ES-I3 (cell line): Measurements from ENCODE around the gene PLEKHG7.

Source experiments
- H3K36me3 ChIP-seq: 2 replicates; pipeline ENCODE4 v1.6.1; 2013; ENCODE audit warnings: mild to moderate bottlenecking, low read length, control low read depth, moderate library complexity; ENCODE audit not compliant: insufficient read depth
- H3K4me1 ChIP-seq: 2 replicates; pipeline ENCODE4 v1.6.1; 2013; ENCODE audit warnings: mild to moderate bottlenecking, control low read depth, low read length; ENCODE audit not compliant: insufficient read depth
- H3K9ac ChIP-seq: 2 replicates; pipeline ENCODE4 v1.6.1; 2013; ENCODE audit warnings: low read depth, mild to moderate bottlenecking, low read length, moderate library complexity
- H3K9me3 ChIP-seq: 2 replicates; pipeline ENCODE4 v1.6.1; 2013; ENCODE audit warnings: mild to moderate bottlenecking, low read length, moderate library complexity; ENCODE audit not compliant: control insufficient read depth, insufficient read depth

Gene PLEKHG7

GRCh38 chr12:92690601-92691000 is 12.2 kb upstream of the PLEKHG7 start:
- Histone ChIP-seq H3K9ac (no peak overlapping the region), H3K9me3 (no peaks in the 10 kb centered on the region), H3K36me3 (no peaks in the 10 kb centered on the region), H3K4me1 (peaks cover 7% of the 10 kb centered on the region; the same call in 1 of the 2 replicates)

DNA sequence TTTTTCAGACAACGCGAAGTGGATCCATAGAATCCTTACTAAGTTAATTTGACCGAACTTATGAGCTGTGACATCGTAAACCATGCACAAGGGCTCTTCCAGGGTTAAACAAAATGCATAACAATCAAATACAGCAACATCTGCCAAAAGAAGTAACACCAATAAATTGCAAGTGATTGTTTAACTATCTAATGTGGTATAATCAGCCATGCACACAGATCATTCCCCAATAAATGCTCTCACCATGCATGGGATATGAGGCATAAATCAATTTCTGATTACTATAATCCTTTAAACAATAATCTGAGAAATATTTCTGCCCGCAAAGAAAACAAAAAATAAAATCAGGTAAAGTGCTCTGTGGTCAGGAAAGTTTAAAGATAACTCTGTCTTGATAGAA is 7.7 kb upstream of the PLEKHG7 start:
- H3K4me1 ChIP-seq: peaks cover 6% of the 10 kb centered on the region; the same call in 1 of the 2 replicates
- no peak overlapping the region for H3K9ac ChIP-seq
- no peaks in the 10 kb centered on the region for H3K36me3 ChIP-seq
- no peaks in the 10 kb centered on the region for H3K9me3 ChIP-seq

GRCh38 chr12:92695577-92695976 is 7.2 kb upstream of the PLEKHG7 start:
- H3K4me1 ChIP-seq: peaks cover under 1% of the 10 kb centered on the region; the same call in 1 of the 2 replicates
- no peaks in the 10 kb centered on the region for H3K9me3 ChIP-seq
- H3K36me3 ChIP-seq: no peaks in the 10 kb centered on the region
- no peak overlapping the region for H3K9ac ChIP-seq

DNA sequence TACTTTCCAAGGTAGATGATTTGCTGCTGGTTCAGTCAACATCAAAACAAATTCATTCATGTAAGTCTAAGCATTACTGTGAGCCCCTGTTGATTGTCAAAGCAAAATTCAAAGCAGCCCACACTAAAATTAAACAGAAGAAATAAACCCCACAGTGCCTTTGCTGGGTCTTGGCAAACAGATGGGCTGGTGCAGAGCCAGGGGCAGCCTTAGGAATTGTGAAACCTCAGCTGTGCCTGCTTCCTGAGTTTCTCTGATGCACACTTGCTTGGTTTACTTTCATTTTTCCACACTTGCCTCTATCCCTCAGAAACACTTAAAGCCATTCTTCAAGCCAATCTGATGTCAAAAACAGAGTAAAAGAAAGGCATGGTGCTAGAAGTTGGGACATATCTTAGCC is 6.6 kb upstream of the PLEKHG7 start:
- Histone ChIP-seq H3K36me3 (no peaks in the 10 kb centered on the region), H3K9ac (no peak overlapping the region), H3K4me1 (no peaks in the 10 kb centered on the region), H3K9me3 (no peaks in the 10 kb centered on the region)

DNA sequence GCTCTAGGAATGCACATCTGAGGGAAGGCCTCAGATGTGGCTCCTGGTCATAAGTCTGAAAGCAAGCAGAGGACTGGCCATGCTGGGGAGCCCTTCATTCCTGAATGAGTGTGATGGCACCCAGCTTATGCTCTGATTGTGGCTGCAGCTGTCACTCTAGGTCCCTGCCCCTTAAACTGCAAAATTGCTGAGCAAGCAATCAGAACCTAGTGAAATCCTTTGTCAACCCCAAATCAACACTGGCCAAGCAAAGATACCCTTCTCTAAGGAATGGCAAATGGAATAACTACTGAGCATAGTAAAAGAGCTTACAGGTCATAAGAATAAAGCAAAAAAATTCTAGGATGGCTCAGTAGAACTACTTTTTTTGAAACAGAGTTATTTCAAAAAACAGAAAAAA is 4.3 kb upstream of the PLEKHG7 start:
- Histone ChIP-seq H3K9ac (no peak overlapping the region), H3K9me3 (no peaks in the 10 kb centered on the region), H3K36me3 (no peaks in the 10 kb centered on the region), H3K4me1 (peaks cover 4% of the 10 kb centered on the region; the same call in 1 of the 2 replicates)

DNA sequence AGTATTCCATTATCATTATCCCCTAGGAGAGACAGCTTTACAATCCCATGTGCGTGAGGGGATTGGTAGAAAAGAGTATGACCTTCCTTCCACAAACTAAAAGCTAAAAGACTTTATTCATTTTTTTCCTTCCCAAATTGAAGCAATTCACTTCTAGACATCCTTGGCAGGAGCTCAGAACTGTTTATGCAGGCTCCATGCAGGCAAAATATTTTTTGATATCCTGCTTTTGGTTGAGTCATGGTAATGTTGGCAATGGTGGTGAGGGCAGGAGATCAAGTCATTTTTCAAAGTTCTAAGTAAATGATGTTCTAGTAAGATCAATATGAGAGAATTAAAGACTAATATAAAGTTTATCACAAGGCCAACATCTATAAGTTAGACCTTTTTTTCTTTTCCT is 1.3 kb upstream of the PLEKHG7 start:
- Histone ChIP-seq H3K4me1 (peaks cover 9% of the 10 kb centered on the region; the same call in 1 of the 2 replicates), H3K9ac (no peak overlapping the region)

DNA sequence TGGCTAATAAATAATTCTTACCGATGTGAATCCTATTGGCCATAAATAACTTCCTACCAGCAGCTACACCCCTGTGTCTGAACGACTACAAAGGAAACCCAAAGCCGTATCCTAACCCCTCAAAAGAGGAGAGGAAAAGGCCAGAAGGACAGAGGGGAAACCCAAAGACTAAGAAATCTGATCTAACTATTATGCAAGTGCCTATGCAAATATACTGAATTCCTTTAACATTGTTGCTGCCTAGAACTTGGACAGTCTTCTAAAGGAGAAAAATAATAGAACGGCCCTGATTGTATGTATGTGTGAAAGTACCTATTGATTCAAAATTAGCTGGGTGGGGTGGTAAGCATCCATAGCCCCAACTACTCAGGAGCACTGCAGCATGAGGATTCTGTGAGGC is 997 bp downstream of the PLEKHG7 start:
- peaks cover 9% of the 10 kb centered on the region; the same call in 1 of the 2 replicates for H3K4me1 ChIP-seq
- H3K9ac ChIP-seq: no peak overlapping the region
- no peaks in the 10 kb centered on the region for H3K36me3 ChIP-seq
- H3K9me3 ChIP-seq: no peaks in the 10 kb centered on the region; the same call in 1 of the 2 replicates

More for the DNA sequence above, 1.3 kb upstream of the PLEKHG7 start:
- no peaks in the 10 kb centered on the region; the same call in 1 of the 2 replicates for H3K9me3 ChIP-seq
- no peaks in the 10 kb centered on the region for H3K36me3 ChIP-seq

- Histone ChIP-seq H3K4me1 (peaks cover 9% of the 10 kb centered on the region; the same call in 1 of the 2 replicates), H3K9ac (no peak overlapping the region), H3K9me3 (no peaks in the 10 kb centered on the region; the same call in 1 of the 2 replicates), H3K36me3 (no peaks in the 10 kb centered on the region)
Observed at GRCh38 chr12:92706594-92706993, 3.8 kb downstream of the PLEKHG7 start.

DNA sequence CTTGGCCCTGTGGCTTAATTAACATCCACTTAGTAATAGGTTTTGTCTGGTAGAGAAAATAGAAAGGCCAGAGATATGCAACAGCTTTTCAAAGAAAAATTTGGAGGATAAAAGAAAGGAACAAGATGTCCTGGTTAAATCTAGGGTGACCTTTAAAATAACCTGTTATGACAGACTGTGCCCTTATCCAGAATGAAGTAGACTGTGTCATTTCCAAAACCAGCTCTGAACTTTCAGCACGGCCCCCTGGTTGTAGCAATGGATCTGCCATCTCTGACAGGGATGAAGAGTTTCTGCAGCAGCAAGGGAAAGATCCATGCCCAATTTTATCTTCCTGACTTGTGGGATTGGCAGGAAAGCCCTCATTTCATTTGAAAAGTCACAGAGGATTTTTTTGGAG is 5.1 kb downstream of the PLEKHG7 start:
- no peaks in the 10 kb centered on the region for H3K36me3 ChIP-seq
- H3K4me1 ChIP-seq: peaks cover 9% of the 10 kb centered on the region; the same call in 1 of the 2 replicates
- no peaks in the 10 kb centered on the region; the same call in 1 of the 2 replicates for H3K9me3 ChIP-seq
- H3K9ac ChIP-seq: no peak overlapping the region

- Histone ChIP-seq H3K4me1 (peaks cover 6% of the 10 kb centered on the region; the same call in 1 of the 2 replicates), H3K36me3 (no peaks in the 10 kb centered on the region), H3K9ac (no peak overlapping the region), H3K9me3 (no peaks in the 10 kb centered on the region)
Observed at GRCh38 chr12:92715625-92716024, 12.8 kb downstream of the PLEKHG7 start.

DNA sequence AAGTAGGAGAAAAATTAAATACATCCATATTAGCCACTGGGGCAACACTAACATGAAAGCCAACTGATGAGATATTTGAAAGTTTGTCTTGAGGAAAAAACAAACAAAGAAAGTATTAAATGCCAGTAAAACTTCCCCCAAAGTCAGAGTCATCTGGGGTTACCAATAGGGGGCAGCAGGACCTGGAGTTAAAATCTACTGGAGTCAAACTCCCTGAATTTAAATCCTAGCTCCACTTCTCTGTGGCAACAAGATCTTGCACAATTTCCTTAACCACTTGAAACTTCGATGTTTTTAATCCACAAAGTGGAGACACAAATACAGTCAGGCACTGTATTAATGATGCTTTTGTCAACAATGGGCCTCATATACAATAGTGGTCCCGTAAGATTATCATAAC is 14.4 kb downstream of the PLEKHG7 start:
- Histone ChIP-seq H3K36me3 (no peaks in the 10 kb centered on the region), H3K4me1 (peaks cover 6% of the 10 kb centered on the region; the same call in 1 of the 2 replicates), H3K9me3 (no peaks in the 10 kb centered on the region), H3K9ac (no peak overlapping the region)

- peaks cover 6% of the 10 kb centered on the region; the same call in 1 of the 2 replicates for H3K4me1 ChIP-seq
- no peaks in the 10 kb centered on the region; the same call in 1 of the 2 replicates for H3K9me3 ChIP-seq
- no peaks in the 10 kb centered on the region for H3K36me3 ChIP-seq
- H3K9ac ChIP-seq: no peak overlapping the region
Observed at GRCh38 chr12:92718483-92718990, 15.7 kb downstream of the PLEKHG7 start.

DNA sequence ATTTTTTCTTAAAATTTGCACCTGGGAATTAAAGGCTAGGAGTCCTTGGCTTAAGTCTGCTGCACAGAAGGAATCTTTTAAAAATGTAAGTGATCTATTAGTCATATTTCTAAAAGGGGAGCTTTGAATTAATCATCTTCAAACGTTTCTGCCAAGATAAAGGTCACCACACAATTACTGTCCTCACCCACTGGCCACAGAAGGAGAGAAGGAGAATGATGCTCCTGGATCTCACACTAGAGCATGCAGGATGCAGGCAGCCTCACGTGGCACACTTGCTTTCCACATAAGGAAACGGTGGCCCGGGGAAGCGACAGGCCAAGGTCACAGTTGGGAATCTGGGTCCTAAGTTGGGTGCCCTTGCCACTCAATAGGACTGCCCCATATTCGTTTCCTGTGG is 16.9 kb downstream of the PLEKHG7 start:
- Histone ChIP-seq H3K9ac (no peak overlapping the region), H3K36me3 (no peaks in the 10 kb centered on the region), H3K4me1 (peaks cover 6% of the 10 kb centered on the region; the same call in 1 of the 2 replicates), H3K9me3 (no peaks in the 10 kb centered on the region; the same call in 1 of the 2 replicates)

GRCh38 chr12:92721130-92721529 is 18.3 kb downstream of the PLEKHG7 start:
- Histone ChIP-seq H3K9ac (no peak overlapping the region), H3K9me3 (no peaks in the 10 kb centered on the region; the same call in 1 of the 2 replicates), H3K36me3 (no peaks in the 10 kb centered on the region), H3K4me1 (peaks cover 6% of the 10 kb centered on the region; the same call in 1 of the 2 replicates)

GRCh38 chr12:92721656-92722055 is 18.9 kb downstream of the PLEKHG7 start:
- H3K9ac ChIP-seq: no peak overlapping the region

More at GRCh38 chr12:92721656-92722055, 18.9 kb downstream of the PLEKHG7 start:
- Histone ChIP-seq H3K9me3 (no peaks in the 10 kb centered on the region; the same call in 1 of the 2 replicates), H3K36me3 (no peaks in the 10 kb centered on the region), H3K4me1 (peaks cover 5% of the 10 kb centered on the region; the same call in 1 of the 2 replicates)
